OCI-LY3 (cell line): ENCODE measurements around the gene COX6A2.

Experiments used
- EZH2phosphoT487 ChIP-seq: fragments of 200-600 bp; shearing (Covaris generic); IDR thresholded peaks from 2 replicates; pipeline ENCODE4 v1.6.1; 2018; ENCODE audit warnings: antibody characterized with exemption, mixed run types, low read depth
- TF ChIP-seq, protein P1 (sequence below): fragments of 200-600, 300-600 bp; sonication (generic); IDR thresholded peaks from 2 replicates; pipeline ENCODE4 v1.5.1; 2014; ENCODE audit warnings: antibody characterized with exemption, low read length, low read depth

- TF ChIP-seq, protein P1, sequence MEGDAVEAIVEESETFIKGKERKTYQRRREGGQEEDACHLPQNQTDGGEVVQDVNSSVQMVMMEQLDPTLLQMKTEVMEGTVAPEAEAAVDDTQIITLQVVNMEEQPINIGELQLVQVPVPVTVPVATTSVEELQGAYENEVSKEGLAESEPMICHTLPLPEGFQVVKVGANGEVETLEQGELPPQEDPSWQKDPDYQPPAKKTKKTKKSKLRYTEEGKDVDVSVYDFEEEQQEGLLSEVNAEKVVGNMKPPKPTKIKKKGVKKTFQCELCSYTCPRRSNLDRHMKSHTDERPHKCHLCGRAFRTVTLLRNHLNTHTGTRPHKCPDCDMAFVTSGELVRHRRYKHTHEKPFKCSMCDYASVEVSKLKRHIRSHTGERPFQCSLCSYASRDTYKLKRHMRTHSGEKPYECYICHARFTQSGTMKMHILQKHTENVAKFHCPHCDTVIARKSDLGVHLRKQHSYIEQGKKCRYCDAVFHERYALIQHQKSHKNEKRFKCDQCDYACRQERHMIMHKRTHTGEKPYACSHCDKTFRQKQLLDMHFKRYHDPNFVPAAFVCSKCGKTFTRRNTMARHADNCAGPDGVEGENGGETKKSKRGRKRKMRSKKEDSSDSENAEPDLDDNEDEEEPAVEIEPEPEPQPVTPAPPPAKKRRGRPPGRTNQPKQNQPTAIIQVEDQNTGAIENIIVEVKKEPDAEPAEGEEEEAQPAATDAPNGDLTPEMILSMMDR: no peak
- TF ChIP-seq EZH2phosphoT487: no peak
These were observed 42.5 kb upstream of the COX6A2 start for GRCh38 chr16:31470615-31471014.
